ENCODE results near the gene AMPD3. TPM values are rescaled to one million over a fixed set of nuclear protein-coding genes. Genes with fewer than 3 reads are reported as not detected.

The AMPD3 gene
- total and polyA plus RNA-seq, 2 donors (not counting 3 experiments of a cell fraction or from before 2014, with no cell fraction given): 1.4 to 2.5 TPM

DNA sequence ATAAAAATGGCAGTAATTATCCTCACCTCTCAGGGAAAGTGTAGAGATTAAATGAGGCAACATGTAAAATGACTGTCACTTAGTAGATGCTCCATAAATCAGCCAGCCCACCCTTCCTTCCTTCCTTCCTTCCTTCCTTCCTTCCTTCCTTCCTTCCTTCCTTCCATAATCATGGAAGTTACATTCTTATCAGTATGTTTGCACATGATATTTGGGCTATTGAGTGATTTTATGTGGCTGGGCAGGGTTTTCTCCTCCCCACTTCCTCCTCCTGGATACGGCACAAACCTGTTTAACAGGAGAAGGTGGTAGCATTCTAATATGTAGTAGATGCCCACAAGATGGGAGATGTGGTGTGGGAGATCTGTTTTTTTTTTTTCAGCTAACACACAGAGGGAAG, 101.5 kb downstream of the AMPD3 start:
- intact Hi-C loops (cut with micrococcal nuclease) (no loop called here), dilution Hi-C loops (cut with MboI; ENCODE audit: extremely low pct_ligation_motif_present, low sequenced_read_pairs) (no loop called here)
- Histone ChIP-seq H3K9me1 (replicated peaks; ENCODE audit: control insufficient read depth, extremely low read depth, insufficient read depth, low read length) (no peaks in the 10 kb centered on the region), H3K4me1 (ENCODE audit: control insufficient read depth, extremely low read depth, insufficient read depth, low read length) (peaks cover 5% of the 10 kb centered on the region), H3K4me3 (replicated peaks in 1 of 3; ENCODE audit: insufficient read depth in 1 of 3, low read depth in 1 of 3, low read length in 3 of 3) (no peak overlapping the region), H3K9ac (replicated peaks; ENCODE audit: extremely low read depth, insufficient read depth, low read length) (no peak overlapping the region), H3K79me2 (ENCODE audit: control insufficient read depth, insufficient read depth, low read length) (no peaks in the 10 kb centered on the region), H4K20me1 (replicated peaks; ENCODE audit: control insufficient read depth, extremely low read depth, insufficient read depth, low read length) (no peaks in the 10 kb centered on the region), H2AFZ (ENCODE audit: low read depth, low read length) (no peak overlapping the region), H3K4me2 (ENCODE audit: insufficient read depth, low read length) (no peak overlapping the region), H3K36me3 (ENCODE audit: control insufficient read depth in 2 of 2, extremely low read depth in 1 of 2, insufficient read depth in 2 of 2, low read length in 2 of 2) (no peaks in the 10 kb centered on the region), H3K9me3 (replicated peaks; ENCODE audit: control insufficient read depth, insufficient read depth, low read length) (no peaks in the 10 kb centered on the region), H3K27me3 (ENCODE audit: control insufficient read depth in 2 of 2, insufficient read depth in 2 of 2, low read length in 2 of 2) (no peaks in the 10 kb centered on the region), H3K27ac (ENCODE audit: insufficient read depth, low read depth, low read length) (no peak overlapping the region)
- DNase-seq (ENCODE audit: low read depth, low spot score): no peak
- CTCF ChIA-PET: no interaction called here
- TF ChIP-seq JUN (IDR thresholded peaks at IDR 0.05; ENCODE audit: borderline replicate concordance, insufficient read depth, insufficient read length, low read depth) (no peak), POLR2AphosphoS5 (IDR thresholded peaks at IDR 0.05; ENCODE audit: insufficient read depth, low read depth, low read length) (no peak), EZH2 (IDR thresholded peaks at IDR 0.05; ENCODE audit: borderline replicate concordance, low read depth, low read length, severe bottlenecking) (no peak), FOS (IDR thresholded peaks at IDR 0.05; ENCODE audit: borderline replicate concordance, insufficient read depth, low read length) (no peak), MYC (IDR thresholded peaks at IDR 0.05; ENCODE audit: low read depth, low read length) (no peak), GATA2 (IDR thresholded peaks at IDR 0.05; ENCODE audit: insufficient read depth, insufficient read length, low read depth, low read length) (no peak), POLR2A (IDR thresholded peaks at IDR 0.05; ENCODE audit: low read depth, low read length) (no peak), MAX (IDR thresholded peaks at IDR 0.05; ENCODE audit: insufficient read depth, insufficient read length) (no peak)
- TF ChIP-seq, protein P1, sequence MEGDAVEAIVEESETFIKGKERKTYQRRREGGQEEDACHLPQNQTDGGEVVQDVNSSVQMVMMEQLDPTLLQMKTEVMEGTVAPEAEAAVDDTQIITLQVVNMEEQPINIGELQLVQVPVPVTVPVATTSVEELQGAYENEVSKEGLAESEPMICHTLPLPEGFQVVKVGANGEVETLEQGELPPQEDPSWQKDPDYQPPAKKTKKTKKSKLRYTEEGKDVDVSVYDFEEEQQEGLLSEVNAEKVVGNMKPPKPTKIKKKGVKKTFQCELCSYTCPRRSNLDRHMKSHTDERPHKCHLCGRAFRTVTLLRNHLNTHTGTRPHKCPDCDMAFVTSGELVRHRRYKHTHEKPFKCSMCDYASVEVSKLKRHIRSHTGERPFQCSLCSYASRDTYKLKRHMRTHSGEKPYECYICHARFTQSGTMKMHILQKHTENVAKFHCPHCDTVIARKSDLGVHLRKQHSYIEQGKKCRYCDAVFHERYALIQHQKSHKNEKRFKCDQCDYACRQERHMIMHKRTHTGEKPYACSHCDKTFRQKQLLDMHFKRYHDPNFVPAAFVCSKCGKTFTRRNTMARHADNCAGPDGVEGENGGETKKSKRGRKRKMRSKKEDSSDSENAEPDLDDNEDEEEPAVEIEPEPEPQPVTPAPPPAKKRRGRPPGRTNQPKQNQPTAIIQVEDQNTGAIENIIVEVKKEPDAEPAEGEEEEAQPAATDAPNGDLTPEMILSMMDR (IDR thresholded peaks at IDR 0.05; ENCODE audit: extremely low read depth in 1 of 2, insufficient read depth in 1 of 2, low read depth in 1 of 2, low read length in 2 of 2): no peak
- BruUV-seq (replicated peaks): no TSS peak
- POLR2A ChIA-PET: no interaction called here
- no peak for FAIRE-seq

MicroRNAs within 50 kb of the gene (microRNA counts, 767-probe panel; counts per million panel counts)
- 723 counts per million, percentile 96 among the panel's probes with 10 or more counts for microRNA hsa-miR-4485

Other genes starting within 250 kb of the AMPD3 start
- 36.7 and 42.4 TPM in 2 replicates for gene SBF2, start 161.0 kb upstream of the AMPD3 start, total RNA-seq
- gene SBF2, start 161.0 kb upstream of the AMPD3 start, polyA plus RNA-seq: 15.4 and 17.3 TPM in 2 replicates
- 36.7 and 45.3 TPM in 2 replicates for gene ADM, start 150.2 kb upstream of the AMPD3 start, total RNA-seq
- 40.0 and 55.5 TPM in 2 replicates for gene ADM, start 150.2 kb upstream of the AMPD3 start, polyA plus RNA-seq
- 31.8 and 32.4 TPM in 2 replicates for gene RNF141, start 85.9 kb downstream of the AMPD3 start, total RNA-seq
- gene RNF141, start 85.9 kb downstream of the AMPD3 start, polyA plus RNA-seq: 7.1 and 9.4 TPM in 2 replicates
- gene LYVE1, start 113.4 kb downstream of the AMPD3 start, total RNA-seq: 1.5 and 7.6 TPM in 2 replicates
- gene LYVE1, start 113.4 kb downstream of the AMPD3 start, polyA plus RNA-seq: 4.6 and 5.3 TPM in 2 replicates
- gene IRAG1, start 238.5 kb downstream of the AMPD3 start, total RNA-seq: 0.35 and 0.38 TPM in 2 replicates
- gene IRAG1, start 238.5 kb downstream of the AMPD3 start, polyA plus RNA-seq: 0.22 and 0.24 TPM in 2 replicates

Data from endothelial cell of umbilical vein (primary cell).